GM12875 (cell line): ENCODE measurements around the gene WDR37.

Experiments
- H3K4me3 ChIP-seq: one replicate; pipeline ENCODE4 v1.5.1; 2011; ENCODE audit warnings: low read depth, low read length, control low read depth
- TF ChIP-seq, protein P1 (sequence below): IDR thresholded peaks from 2 replicates; pipeline ENCODE4 v1.5.1; 2011; ENCODE audit warnings: low read depth, mild to moderate bottlenecking, control low read depth, inconsistent platforms, low read length, moderate library complexity, borderline replicate concordance; ENCODE audit not compliant: insufficient read depth

The WDR37 gene

DNA sequence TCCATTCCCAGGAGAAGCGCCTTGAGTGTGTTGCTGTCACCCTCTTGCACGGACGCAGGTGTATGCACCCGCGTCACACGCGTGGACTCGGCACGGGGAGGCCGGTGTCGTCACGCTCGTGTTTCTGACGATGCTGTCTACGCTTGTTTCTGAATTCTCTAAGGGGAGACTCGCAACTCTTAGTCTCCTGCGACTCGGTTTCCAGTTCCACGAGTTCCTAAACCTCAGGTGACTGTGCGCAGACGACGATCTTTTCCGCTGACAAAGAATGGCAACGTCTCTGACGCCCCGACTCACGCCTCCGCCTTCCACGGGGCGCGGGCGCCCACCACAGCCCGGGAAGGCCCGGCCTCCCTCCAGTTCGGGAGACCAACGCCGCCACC, 7.8 kb upstream of the WDR37 start:
- peak overlapping the region; percentile 75 for H3K4me3 ChIP-seq
- TF ChIP-seq, protein P1, sequence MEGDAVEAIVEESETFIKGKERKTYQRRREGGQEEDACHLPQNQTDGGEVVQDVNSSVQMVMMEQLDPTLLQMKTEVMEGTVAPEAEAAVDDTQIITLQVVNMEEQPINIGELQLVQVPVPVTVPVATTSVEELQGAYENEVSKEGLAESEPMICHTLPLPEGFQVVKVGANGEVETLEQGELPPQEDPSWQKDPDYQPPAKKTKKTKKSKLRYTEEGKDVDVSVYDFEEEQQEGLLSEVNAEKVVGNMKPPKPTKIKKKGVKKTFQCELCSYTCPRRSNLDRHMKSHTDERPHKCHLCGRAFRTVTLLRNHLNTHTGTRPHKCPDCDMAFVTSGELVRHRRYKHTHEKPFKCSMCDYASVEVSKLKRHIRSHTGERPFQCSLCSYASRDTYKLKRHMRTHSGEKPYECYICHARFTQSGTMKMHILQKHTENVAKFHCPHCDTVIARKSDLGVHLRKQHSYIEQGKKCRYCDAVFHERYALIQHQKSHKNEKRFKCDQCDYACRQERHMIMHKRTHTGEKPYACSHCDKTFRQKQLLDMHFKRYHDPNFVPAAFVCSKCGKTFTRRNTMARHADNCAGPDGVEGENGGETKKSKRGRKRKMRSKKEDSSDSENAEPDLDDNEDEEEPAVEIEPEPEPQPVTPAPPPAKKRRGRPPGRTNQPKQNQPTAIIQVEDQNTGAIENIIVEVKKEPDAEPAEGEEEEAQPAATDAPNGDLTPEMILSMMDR: no peak

DNA sequence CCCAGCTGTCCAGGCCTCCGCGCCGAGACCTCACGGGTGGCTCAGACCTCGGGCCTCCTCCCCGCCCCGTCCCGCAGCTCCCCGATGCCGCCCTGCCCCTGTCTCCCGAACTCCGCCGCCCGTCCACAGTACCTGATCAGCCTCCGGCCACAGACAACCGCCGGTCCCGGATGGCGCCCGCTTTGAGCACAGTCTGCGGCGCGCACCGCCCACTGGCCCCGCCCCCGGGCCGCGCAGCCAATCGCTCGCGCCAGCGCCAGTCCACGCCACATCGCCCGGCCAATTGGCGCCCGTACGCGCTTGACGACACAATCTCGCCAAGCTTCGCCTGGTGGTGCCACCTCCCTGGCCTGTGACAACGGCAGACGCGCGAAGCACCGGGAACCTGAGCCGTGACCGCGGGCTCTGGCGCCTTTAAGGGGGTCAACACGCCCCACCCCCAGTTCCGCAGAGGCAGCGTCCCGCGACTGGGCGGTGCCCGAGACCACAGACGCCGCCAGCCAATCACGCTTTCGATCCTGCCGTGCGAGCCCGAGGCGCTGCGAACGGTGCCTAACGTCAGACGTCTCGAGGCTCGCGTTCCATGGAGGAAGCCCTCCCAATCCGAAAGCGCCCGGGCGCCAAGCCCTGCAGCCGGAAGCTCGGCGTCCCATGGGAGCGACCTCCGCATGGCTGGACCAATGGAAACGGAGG, 7.3 kb upstream of the WDR37 start, which contains the start of gene IDI1:
TSS of gene IDI1 (minus strand) at position 388 of the 693 bp plus-strand sequence. CDS start at position 272, 116 bp downstream.
- TF ChIP-seq, protein P1: no peak
- H3K4me3 ChIP-seq: peak within 1 kb of the TSS; percentile 75

DNA sequence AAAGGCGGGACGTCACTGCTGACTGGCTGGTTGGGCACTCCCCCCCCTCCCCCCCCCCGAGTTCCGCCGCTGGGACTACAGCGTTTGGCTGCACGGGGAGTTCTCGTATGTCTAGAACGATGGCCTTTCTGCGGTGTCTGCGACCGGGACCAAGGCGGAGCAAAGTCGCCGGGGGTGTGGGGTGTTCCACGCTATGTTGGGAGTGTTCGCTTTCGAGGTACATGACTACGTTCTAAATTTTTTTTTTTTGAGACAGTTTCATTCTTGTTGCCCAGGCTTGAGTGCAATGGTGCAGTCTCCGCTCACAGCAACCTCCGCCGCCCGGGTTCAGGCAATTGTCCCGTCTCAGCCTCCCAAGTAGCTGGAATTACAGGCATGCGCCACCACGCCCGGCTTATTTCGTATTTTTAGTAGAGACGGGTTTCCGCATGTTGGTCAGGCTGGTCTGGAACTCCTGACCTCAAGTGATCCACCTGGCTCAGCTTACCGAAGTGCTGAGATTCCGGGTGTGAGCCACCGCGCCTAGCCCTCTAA, 6.7 kb upstream of the WDR37 start:
- TF ChIP-seq, protein P1: no peak

DNA sequence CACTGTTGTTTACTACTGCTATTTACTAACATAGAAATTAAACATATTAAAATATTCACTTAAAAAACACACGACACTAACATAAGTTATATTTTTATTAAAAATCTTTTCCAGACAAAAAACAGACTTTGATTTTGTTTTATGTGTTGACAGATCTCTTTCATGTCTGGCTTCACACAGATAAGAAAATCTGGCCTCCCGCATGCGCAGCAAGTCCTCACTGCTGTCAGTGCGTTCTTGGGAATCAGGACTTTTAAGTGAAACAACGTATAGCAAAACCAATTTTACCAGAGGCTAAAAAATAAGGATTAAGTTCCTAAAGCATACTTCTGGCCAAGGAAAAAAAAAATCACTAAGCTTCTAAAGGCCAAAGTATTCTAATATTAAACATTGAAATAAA, 6.0 kb upstream of the WDR37 start:
- peak overlapping the region; percentile 75 for H3K4me3 ChIP-seq
- TF ChIP-seq, protein P1: no peak

More for the DNA sequence above, 6.7 kb upstream of the WDR37 start:
- H3K4me3 ChIP-seq: peak overlapping the region; percentile 75

DNA sequence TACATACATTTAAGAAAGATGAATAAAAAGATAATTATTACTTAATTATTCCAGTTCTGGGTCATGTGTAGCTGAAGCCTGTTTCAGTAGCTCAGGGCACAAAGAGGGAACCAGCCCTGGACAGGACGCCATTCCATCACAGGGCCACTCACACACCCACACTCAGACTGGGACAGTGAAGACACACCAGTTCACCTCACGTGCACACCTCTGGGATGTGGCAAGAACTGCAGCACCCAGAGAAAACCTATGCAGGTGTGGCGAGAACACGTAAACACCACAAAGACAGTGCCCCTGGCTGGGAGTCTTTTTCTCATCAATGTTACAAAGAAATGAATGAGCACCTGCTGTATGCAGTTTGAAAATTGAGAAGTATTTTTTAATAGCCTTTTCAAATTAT, 5.6 kb upstream of the WDR37 start:
- TF ChIP-seq, protein P1: peak; percentile 40; the same call in 1 of the 2 replicates
- H3K4me3 ChIP-seq: no peak overlapping the region

DNA sequence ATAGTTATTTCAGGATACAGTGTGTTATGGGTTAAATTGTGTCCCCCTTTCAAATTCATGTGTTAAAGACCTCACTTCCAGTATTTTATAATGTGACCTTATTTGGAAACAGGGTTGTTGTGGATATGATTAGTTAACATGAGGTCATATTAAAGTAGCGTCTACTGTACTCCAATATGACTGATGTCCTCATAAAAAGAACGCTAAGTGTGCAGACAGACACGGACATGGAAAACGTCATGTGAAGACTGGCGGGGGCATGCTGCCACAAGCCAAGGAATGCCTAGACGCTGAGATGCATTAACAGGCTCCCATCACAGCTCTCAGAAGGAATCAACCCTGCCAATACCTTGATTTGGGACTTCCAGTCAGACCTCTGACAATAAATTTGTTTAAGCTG, 1.5 kb upstream of the WDR37 start:
- TF ChIP-seq, protein P1: no peak
- H3K4me3 ChIP-seq: no peak overlapping the region

DNA sequence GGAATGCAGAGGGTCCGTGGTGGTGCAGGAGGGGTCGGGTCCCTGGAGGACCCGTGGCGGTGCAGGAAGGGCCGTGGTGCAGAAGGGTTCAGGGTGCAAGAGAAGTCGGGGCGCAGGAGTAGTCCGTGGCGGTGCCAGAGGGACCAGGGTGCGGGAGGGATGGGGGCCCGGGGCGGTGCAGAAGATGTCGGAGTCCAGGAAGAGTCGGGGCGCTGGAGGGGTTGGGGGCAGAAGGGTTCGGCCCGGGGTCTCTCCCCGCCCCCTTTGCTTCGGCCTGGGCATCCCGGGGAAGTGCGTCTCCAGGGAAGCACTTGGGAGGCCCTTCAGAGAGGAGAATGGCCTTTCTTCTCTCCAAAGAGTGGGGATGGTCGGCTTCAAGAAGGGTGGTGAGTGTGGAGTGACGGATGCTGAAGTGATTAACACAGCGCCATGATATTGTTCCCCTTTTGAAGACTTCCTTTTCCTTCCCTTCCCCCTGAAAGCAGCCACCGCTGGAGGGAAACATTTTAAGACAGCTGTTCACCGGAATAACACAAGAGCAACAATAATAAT, 997 bp downstream of the WDR37 start:
- TF ChIP-seq, protein P1: no peak
- peak overlapping the region; percentile 93 for H3K4me3 ChIP-seq
